HS-27A (cell line): Measurements from ENCODE around the gene PARD3B.
A peak's percentile ranks its signal among the peaks of the same experiment; 100 is the strongest.

ENCODE experiments used
- DNase-seq: peaks from one replicate; pipeline ENCODE4 v3.0.0-alpha.2; 2012; ENCODE audit warnings: low read depth, missing footprints

Gene PARD3B

DNA sequence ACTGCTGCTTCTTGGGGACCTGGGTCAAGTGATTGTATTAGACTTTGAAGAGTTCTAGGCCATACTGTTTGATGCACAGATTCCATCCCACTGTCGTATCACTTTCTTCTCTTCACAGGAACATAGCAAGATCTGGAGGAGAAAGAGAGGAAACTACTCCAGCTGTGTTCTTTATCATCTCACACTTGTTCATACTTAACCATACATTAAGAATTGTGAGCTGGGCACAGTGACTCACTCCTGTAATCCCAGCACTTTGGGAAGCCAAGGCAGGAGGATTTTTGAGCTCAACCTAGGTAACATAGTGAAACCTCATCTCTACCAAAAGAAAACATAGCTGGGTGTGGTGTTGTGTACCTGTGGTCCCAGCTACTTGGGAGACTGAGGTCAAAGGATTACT is 111.7 kb downstream of the PARD3B start:
- no peak for DNase-seq

GRCh38 chr2:204662956-204663355 is 117.7 kb downstream of the PARD3B start:
- no peak for DNase-seq

- DNase-seq: no peak
These were observed 118.6 kb downstream of the PARD3B start for GRCh38 chr2:204663816-204664425.

DNA sequence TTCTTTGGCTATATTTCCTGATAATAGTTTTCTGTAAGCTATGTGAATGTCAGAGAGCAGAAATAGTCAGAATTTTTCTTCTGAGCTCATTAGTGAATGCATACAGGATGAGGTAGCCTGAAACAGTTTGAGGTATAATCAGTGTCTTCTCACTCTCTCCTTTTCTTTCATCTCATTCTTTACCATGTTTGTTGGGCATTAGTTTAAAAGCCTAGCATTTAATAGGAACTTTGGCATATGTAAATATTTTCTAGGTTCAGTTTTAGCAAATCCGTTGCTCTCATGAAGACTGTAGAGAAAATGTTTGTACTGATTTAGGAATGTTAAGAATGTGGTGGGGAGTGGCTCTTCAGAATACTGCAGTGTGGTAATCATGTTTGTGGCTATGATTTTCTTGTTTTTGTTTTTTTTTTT is 119.4 kb downstream of the PARD3B start:
- peak; percentile 51 for DNase-seq

- DNase-seq: peak; percentile 77
These were observed 119.9 kb downstream of the PARD3B start for GRCh38 chr2:204665207-204665606.

DNA sequence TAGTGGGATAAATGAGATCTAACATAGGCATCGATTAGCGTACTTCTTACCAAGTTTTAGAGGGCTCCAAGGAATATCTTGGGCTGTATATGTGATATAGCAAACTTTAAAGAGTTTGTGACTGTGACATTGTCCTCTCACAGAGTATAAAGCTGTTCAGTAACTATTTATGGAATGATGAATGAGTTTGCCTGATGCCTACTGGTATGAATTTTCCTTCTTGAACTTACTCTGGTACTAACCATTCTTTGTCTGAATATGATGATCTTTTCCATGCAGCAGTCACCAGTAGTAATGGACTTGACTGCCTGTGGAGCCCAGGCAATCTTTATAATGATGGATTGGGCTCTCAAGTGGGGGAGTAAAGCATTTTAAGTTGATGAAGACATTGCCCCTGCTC is 120.5 kb downstream of the PARD3B start:
- no peak for DNase-seq

- DNase-seq: no peak
These were observed 122.7 kb downstream of the PARD3B start for GRCh38 chr2:204667990-204668389.

GRCh38 chr2:204669382-204669781 is 124.1 kb downstream of the PARD3B start:
- DNase-seq: no peak

- no peak for DNase-seq
These were observed 124.8 kb downstream of the PARD3B start for GRCh38 chr2:204670124-204670523.

GRCh38 chr2:204670756-204671155 is 125.5 kb downstream of the PARD3B start:
- DNase-seq: no peak

GRCh38 chr2:204672772-204673171 is 127.5 kb downstream of the PARD3B start:
- no peak for DNase-seq

GRCh38 chr2:204673877-204674276 is 128.6 kb downstream of the PARD3B start:
- no peak for DNase-seq

- DNase-seq: no peak
These were observed 132.8 kb downstream of the PARD3B start for GRCh38 chr2:204678031-204678430.

GRCh38 chr2:204680576-204680975 is 135.3 kb downstream of the PARD3B start:
- peak; percentile 35 for DNase-seq

GRCh38 chr2:204681412-204681811 is 136.1 kb downstream of the PARD3B start:
- no peak for DNase-seq

DNA sequence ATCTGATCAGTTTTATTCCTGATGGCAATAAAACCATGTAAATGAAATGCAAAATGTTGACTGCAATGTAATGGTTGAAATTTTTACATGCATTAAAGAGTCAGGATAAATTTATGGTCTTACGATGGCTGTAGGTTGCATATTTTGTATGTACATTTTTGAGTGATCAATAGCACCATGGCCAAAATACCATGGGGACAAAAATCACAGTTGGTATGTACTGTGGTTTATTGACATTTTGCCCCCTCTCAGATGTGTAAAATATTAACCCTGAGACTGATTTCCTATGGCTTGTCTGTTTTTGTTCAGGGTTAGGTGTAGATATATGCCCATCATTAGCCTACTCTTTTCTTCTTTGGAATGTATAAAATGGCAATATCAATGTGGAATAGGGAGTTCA is 138.1 kb downstream of the PARD3B start:
- DNase-seq: no peak

- no peak for DNase-seq
These were observed 141.1 kb downstream of the PARD3B start for GRCh38 chr2:204686406-204686805.

- DNase-seq: no peak
These were observed 142.5 kb downstream of the PARD3B start for GRCh38 chr2:204687776-204688175.

GRCh38 chr2:204691911-204692510 is 146.7 kb downstream of the PARD3B start:
- no peak for DNase-seq

DNA sequence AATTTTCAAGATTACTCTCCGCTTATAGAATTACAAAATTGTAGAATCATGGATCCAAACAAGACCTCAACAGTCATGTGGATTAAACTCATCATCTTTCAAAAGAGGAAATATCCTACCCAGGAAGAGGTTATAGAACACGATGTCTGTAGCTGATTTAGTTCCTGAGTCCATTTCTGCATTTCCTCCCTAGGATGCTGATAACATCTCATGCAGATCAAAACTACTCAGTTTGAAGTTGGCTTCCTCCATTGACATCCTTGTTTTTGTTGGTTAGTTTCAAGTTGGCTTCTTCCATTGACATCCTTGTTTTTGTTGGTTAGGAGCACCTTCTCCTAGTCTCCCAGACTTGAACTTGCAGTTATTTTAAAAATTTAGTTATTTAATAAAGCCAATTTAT is 147.5 kb downstream of the PARD3B start:
- no peak for DNase-seq

GRCh38 chr2:204693262-204693661 is 148.0 kb downstream of the PARD3B start:
- DNase-seq: no peak

GRCh38 chr2:204695506-204695905 is 150.2 kb downstream of the PARD3B start:
- no peak for DNase-seq

GRCh38 chr2:204696124-204696523 is 150.8 kb downstream of the PARD3B start:
- no peak for DNase-seq

GRCh38 chr2:204705243-204705932 is 160.1 kb downstream of the PARD3B start:
- no peak for DNase-seq
